Measurements from ENCODE around the gene PCDHGC4.

Gene PCDHGC4

DNA sequence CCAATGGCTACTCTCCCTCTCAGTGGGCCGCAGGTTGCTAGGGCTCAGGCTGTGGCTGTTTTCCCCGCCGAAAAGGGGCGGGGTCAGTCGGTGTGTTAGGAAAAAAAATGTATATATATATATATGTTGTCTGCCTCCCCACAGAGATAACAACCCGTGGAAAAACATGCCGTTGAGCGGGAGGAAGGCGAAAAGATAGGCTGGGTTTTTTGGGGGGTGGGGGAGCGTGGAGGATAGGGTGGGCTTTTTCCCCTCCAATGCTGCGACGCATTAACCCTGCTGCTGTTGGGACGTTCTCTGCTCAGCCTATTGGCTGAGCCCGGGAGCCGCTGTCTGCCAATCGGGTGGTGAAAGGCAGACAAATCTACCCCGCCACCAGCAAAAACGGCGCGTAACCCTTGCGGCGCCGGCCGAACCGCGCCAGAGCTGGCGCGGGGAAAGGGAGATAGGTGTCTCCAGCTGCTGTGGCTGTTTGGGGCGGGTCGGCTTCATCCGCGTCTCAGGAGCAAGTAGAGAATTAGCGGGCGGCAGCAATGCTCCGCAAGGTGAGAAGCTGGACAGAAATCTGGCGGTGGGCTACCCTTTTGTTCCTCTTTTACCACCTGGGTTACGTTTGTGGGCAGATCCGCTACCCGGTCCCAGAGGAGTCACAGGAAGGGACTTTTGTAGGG lies at the start of gene PCDHGC4:
PCDHGC4 (plus strand) TSS at position 390 of the 671 bp plus-strand sequence; CDS start at position 534, 144 bp downstream.
- DNase-seq: no peak

DNA sequence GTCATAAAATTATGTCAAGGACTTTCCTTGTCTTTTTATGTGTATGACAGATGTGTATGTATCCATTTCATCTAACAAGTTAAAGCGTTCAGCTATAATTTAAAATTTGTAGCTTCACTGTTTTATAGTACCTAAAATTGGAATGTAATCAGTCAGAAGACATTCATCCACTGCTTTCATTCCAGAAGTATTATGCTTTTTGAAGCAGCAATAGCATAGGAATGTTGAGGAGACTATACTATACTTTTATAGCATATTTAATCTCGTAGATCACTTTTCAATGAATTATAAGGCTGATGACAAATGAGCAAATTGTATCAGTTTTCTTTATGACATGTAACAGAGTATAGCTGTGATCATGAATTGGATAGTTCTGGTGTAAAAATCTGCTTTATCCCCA lies 47.6 kb upstream of the PCDHGC4 start:
- DNase-seq: no peak

DNA sequence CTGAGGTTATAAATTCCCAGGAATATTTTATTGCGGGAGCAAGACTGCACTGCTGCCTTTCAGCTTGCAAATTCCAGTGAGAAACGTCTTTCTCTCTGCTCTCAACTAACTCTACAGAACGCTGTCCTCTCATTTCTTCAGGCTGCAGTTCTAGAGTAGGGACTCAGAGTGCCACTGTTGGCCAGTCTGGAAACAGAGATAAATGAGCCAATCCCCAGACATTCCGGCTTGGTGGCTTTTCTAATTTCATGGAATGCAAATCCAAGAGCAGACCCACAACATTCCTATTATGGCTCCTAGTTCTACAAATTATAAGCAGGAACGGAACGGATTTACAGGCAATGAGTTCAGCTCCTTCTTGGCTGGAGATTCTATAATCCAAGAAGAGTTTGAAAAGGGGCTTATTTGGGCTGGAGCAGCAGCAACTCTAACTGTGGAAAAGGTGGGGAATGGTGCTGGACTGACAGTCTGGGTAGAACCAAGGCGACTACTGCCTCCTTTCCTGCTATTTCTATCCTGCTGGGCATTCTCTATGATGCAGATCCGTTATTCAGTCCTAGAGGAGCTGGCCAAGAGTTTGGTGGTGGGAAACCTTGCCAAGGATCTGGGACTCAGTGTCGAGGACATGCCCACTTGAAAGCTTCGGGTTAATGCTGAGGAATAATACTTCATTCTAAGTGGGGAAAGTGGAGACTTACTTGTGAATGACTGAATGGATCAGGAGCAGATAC lies 45.3 kb upstream of the PCDHGC4 start:
- DNase-seq: no peak

DNA sequence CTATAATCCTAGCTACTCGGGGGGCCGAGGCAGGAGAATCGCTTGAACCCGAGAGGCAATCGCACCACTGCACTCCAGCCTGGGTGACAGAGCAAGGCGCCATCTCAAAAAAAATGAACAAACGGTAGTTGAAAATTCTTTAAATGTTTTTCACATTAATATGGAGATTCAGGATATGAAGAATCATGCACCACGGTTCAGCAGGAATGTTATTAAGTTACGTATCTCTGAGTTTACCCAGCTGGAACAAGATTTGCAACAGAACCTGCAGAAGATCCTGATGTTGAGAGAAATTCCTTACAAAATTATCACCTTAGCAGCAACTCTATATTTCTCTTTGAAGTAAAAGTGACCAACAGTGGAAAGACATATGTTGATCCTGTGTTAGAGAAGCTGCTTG lies 44.5 kb upstream of the PCDHGC4 start:
- DNase-seq: no peak

DNA sequence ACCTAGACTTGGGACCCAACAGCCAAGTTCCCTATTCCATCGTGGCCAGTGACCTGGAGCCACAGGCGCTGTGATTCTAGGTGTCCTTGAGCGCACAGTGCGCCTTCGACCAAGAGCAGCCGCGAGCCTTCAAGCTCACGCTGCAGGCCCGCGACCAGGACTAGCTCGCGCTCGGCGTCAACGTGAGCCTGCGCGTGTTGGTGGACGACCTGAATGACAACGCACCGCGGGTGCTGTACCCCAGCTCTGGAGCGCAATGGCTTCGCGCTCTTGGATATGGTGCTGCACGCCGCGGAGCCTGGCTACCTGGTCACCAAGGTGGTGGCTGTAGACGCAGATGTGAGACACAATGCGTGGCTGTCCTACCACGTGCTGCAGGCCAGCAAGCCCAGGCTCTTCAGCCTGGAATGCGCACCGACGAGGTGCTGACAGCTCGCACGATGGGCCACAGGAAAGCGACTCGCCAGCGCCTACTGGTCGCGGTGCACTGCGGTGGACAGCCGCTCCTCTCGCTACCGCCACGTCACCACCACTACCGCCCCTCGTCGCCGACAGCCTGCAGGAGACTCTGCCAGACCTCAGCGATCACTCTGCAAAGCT lies 43.2 kb upstream of the PCDHGC4 start:
- DNase-seq: no peak

DNA sequence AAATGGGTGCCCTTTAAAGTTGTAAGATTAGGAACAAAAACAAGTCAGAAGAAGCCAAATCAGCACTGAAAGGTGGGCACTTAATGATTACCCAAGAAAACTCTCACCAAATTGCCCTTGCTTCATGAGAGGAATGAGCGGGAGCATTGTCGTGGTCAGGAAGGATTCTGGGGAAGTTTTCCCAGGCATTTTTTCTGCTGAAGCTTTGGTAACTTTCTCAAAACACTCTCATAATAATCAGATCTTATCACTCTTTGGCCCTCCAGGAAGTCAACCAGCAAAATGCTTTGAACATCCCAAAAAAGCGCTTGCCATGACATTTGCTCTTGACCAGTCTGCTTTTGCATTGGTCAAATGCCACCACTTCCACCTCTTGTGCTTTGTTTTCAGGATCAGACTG lies 19.5 kb upstream of the PCDHGC4 start:
- no peak for DNase-seq

DNA sequence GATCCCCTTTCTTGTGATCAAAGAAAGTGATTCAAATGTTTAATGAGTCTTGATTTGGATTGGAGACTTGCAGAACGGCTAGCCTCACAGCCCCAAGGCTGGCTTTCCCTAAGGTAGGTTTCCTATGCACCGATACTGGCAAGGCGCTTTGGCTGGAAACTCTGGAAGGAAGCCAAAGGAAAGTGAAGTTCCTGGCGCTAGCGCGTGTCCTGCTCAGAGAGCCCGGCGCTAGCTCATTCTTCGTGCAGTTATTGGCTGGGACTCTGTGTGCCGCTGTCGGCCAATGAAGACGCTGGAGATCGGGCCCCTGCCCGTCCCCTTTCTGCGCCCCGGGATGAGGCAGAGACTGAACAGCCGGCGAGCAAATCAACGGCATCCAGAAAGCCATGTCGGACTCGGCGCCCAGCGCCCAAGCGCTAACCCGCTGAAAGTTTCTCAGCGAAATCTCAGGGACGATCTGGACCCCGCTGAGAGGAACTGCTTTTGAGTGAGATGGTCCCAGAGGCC lies 9.2 kb upstream of the PCDHGC4 start, which contains the start of gene PCDHGC3:
PCDHGC3 (plus strand) TSS at position 342 of the 507 bp plus-strand sequence; CDS start at position 493, 151 bp downstream.
- peak; percentile 50 for DNase-seq

DNA sequence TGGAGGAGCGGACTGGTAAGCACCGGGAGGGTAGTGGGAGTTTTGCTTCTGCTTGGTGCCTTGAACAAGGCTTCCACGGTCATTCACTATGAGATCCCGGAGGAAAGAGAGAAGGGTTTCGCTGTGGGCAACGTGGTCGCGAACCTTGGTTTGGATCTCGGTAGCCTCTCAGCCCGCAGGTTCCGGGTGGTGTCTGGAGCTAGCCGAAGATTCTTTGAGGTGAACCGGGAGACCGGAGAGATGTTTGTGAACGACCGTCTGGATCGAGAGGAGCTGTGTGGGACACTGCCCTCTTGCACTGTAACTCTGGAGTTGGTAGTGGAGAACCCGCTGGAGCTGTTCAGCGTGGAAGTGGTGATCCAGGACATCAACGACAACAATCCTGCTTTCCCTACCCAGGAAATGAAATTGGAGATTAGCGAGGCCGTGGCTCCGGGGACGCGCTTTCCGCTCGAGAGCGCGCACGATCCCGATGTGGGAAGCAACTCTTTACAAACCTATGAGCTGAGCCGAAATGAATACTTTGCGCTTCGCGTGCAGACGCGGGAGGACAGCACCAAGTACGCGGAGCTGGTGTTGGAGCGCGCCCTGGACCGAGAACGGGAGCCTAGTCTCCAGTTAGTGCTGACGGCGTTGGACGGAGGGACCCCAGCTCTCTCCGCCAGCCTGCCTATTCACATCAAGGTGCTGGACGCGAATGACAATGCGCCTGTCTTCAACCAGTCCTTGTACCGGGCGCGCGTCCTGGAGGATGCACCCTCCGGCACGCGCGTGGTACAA lies 8.5 kb upstream of the PCDHGC4 start:
- no peak for DNase-seq

DNA sequence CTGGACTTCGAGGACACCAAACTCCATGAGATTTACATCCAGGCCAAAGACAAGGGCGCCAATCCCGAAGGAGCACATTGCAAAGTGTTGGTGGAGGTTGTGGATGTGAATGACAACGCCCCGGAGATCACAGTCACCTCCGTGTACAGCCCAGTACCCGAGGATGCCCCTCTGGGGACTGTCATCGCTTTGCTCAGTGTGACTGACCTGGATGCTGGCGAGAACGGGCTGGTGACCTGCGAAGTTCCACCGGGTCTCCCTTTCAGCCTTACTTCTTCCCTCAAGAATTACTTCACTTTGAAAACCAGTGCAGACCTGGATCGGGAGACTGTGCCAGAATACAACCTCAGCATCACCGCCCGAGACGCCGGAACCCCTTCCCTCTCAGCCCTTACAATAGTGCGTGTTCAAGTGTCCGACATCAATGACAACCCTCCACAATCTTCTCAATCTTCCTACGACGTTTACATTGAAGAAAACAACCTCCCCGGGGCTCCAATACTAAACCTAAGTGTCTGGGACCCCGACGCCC lies 7.7 kb upstream of the PCDHGC4 start:
- no peak for DNase-seq

DNA sequence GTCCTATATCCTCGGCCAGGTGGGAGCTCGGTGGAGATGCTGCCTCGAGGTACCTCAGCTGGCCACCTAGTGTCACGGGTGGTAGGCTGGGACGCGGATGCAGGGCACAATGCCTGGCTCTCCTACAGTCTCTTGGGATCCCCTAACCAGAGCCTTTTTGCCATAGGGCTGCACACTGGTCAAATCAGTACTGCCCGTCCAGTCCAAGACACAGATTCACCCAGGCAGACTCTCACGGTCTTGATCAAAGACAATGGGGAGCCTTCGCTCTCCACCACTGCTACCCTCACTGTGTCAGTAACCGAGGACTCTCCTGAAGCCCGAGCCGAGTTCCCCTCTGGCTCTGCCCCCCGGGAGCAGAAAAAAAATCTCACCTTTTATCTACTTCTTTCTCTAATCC lies 7.0 kb upstream of the PCDHGC4 start:
- DNase-seq: no peak

DNA sequence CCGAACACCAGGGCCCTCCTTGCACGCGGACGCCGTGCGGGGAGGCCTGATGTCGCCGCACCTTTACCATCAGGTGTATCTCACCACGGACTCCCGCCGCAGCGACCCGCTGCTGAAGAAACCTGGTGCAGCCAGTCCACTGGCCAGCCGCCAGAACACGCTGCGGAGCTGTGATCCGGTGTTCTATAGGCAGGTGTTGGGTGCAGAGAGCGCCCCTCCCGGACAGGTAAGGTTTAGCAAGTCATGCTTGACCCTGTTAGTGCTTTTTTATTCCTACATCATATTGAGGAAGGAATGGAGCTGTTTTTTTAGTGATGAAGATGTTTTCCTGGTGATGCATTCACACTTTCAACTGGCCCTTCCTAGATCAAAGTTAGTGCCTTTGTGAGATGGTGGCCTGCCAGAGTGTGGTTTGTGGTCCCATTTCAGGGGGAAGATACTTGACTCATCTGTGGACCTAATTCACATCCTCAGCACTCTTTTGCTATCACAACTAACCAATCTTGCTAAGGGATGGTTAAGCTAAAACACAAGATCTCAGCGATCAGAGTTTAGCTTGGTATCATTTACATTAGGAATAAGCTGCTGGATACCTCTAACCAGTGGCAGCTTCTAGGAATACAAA lies 6.4 kb upstream of the PCDHGC4 start:
- no peak for DNase-seq

DNA sequence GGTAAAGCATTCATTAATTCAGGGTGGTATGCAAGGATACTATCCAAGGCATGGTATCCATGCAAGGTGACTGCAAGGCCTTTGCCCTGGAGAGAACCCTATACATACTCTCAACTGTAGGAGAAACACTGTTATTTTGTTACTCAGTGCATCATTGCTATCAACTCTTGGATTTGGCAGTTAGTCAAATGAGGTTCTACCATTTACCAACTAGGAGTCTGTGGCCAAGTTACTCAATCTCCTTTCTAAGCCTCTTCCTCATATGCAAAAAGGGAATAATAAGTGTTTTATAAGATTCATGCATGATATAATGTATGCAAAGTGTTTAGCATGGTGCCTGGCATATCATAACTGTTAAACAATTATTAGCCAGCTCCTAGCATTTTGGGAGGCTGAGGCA lies 5.1 kb upstream of the PCDHGC4 start:
- no peak for DNase-seq

DNA sequence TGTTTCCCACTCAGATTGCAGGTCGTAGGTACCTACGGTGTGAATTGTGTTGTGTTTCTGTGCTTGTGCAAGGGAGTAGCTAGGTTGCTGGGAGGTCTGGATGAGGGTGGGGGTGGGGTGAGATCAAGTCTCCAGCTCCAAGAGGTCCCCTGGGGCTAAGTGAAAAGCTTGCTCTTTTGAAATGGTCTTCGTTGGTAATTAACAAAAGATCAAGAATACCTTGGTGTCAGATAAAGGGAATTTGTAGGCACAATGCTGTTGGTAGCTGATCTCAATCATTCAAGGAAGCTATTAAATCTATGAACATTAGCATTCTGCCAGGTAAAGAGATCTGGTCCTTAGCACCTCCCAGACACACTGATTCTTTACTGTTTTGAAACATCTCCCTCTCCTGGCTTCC lies 928 bp upstream of the PCDHGC4 start:
- no peak for DNase-seq

DNA sequence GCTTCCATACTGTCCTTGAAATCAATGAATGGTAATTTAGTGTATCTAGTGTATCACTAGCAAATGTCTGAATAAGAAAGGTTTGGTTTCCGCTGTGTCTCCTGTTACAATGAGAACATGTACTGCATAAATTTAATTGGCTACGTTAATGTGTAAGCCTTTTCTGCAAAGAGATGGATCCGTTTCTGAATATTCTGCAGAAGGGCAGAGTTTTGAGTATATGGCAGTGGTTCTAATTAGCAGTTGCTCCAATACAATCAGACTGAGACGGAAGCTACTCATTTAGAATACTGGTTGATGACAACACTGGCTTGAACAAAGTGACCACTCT lies 555 bp upstream of the PCDHGC4 start:
- DNase-seq: no peak

DNA sequence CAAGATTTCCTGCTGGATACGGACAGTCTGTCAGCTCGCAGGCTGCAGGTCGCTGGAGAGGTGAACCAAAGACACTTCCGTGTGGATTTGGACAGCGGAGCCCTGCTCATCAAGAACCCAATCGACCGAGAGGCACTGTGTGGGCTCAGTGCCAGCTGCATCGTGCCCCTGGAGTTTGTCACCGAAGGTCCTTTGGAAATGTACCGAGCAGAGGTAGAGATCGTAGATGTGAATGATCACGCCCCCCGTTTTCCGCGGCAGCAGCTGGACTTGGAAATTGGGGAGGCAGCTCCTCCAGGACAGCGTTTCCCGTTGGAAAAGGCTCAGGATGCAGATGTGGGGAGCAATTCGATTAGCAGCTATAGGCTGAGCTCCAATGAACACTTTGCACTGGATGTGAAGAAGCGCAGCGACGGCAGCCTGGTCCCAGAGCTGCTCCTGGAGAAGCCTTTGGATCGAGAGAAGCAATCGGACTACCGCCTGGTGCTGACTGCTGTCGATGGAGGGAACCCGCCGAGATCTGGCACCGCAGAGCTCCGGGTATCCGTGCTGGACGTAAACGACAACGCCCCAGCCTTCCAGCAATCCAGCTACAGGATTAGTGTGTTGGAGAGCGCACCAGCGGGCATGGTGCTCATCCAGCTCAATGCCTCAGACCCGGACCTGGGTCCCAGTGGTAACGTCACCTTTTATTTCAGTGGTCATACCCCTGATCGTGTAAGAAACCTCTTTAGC lies 658 bp downstream of the PCDHGC4 start:
- no peak for DNase-seq

DNA sequence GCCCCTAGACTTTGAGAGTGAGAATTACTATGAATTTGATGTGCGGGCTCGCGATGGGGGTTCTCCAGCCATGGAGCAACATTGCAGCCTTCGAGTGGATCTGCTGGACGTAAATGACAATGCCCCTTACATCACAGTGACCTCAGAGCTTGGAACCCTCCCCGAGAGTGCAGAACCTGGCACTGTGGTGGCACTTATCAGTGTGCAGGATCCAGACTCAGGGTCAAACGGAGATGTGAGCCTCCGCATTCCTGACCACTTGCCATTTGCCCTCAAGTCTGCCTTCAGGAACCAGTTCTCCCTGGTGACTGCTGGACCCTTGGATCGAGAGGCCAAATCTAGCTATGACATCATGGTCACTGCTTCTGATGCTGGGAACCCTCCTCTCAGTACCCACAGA lies 1.3 kb downstream of the PCDHGC4 start:
- DNase-seq: no peak

DNA sequence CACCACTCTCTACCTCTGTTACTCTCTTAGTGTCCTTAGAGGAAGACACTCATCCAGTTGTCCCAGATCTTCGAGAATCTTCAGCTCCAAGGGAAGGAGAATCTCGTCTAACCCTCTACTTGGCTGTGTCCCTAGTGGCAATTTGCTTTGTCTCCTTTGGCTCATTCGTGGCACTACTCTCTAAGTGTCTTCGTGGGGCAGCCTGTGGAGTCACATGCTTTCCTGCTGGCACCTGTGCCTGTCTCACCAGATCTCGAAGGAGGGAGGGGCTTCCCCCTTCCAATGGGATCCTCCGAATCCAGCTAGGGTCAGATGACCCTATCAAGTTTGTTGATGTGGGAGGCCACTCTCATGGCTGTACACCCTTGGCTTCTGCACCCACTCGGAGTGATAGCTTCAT lies 2.3 kb downstream of the PCDHGC4 start:
- DNase-seq: no peak

DNA sequence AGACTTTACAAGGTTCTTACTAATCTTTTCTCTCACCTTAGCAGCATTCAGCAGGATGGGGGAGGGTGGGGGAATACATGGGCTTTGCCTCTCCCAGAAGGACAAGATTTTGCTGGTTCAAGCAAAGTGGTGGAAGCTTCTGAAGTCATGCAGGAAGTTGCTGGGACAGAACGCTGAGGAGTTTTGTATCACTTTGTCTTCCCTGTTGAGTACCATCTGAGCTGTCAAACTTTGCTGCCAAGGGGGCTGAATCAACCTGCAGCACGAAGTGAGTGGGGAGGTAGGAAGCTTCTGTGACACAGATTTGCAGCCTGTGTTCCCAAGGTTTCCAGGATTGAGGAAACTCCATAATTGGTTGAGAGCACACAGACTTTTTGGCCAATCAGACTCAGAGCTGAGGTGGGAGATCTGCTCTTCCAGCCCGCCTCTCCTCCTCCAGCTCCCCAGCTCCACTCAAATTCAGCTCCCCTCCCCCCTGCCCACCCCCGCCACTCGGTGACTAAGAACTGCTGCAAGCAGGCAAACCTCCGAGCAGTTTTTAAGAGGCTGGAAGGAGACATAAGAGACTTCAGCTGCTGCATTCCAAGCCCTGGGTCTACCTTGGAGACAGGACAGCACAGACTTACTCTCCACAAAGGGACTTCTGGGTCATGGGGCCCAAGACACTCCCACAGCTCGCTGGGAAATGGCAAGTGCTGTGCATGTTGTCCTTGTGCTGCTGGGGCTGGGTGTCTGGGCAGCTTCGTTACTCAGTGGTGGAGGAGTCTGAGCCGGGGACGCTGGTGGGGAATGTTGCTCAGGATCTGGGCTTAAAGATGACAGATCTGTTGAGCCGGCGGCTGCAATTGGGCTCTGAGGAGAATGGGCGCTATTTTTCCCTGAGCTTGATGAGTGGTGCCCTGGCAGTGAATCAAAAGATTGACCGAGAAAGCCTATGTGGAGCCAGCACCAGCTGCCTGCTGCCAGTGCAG lies 4.0 kb downstream of the PCDHGC4 start, which contains the start of gene PCDHGC5:
PCDHGC5 (plus strand) TSS at position 491 of the 971 bp plus-strand sequence; CDS start at position 651, 160 bp downstream.
- no peak for DNase-seq

DNA sequence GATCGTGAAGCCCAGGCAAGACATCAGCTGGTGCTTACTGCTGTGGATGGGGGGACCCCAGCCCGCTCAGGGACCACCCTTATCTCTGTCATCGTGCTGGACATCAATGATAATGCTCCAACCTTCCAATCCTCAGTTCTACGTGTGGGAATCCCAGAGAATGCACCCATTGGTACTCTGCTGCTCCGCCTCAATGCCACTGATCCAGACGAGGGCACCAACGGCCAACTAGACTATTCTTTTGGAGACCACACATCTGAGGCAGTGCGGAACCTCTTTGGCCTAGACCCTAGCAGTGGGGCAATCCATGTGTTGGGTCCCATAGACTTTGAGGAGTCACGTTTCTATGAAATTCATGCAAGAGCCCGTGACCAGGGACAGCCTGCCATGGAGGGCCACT lies 5.0 kb downstream of the PCDHGC4 start:
- no peak for DNase-seq

DNA sequence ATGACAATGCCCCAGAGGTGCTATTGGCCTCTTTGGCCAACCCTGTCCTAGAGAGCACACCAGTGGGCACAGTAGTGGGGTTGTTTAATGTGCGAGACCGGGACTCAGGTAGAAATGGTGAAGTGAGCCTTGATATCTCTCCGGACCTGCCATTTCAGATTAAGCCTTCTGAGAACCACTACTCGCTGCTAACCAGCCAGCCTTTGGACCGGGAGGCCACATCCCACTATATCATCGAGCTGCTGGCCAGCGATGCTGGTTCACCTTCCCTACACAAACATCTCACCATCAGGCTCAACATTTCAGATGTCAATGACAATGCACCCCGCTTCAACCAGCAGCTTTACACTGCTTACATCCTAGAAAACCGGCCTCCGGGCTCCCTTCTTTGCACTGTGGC lies 5.4 kb downstream of the PCDHGC4 start:
- DNase-seq: no peak
